ENCODE data around the gene DES. TPM values are rescaled to one million over a fixed set of nuclear protein-coding genes. Genes with fewer than 3 reads are reported as not detected.

DES gene
- polyA plus RNA-seq, 1 donor: 5,382 TPM

DNA sequence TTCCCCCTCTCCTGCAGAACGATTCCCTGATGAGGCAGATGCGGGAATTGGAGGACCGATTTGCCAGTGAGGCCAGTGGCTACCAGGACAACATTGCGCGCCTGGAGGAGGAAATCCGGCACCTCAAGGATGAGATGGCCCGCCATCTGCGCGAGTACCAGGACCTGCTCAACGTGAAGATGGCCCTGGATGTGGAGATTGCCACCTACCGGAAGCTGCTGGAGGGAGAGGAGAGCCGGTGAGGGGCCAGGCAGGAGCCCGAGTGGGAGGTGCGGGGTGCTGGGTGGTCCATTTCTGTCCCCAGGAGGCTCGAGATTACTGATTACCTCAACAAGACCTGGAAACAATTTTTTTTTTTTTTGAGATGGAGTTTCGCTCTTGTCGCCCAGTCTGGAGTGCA, 3.1 kb downstream of the DES start:
- DNase-seq: no peak

DNA sequence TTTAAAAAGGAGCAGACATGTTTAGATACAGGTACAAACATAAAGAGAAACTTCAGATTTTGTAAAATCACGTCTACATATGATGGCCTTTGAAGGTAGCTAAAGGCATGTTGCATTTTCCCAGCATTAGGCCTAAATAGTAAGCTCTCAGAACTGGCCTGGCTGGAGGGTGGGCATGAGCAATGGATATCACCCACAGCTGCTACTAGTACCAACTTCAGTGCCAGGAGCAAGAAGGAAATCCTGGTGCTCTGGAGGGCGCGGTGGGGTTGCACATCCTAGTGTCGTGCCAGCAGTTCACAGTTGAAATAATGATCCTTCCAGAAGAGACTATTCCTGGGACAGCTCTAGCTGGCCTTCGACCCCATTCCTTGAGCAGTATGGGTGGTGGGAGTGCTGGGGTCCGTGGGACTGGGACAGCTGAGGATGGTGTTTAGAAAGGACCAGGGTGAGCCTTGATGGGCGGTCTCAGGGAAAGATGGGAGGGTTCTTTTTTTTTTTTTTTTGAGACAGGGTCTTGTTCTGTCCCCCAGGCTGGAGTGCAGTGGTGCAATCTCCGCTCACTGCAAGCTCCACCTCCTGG, 4.9 kb downstream of the DES start:
- DNase-seq: no peak

DNA sequence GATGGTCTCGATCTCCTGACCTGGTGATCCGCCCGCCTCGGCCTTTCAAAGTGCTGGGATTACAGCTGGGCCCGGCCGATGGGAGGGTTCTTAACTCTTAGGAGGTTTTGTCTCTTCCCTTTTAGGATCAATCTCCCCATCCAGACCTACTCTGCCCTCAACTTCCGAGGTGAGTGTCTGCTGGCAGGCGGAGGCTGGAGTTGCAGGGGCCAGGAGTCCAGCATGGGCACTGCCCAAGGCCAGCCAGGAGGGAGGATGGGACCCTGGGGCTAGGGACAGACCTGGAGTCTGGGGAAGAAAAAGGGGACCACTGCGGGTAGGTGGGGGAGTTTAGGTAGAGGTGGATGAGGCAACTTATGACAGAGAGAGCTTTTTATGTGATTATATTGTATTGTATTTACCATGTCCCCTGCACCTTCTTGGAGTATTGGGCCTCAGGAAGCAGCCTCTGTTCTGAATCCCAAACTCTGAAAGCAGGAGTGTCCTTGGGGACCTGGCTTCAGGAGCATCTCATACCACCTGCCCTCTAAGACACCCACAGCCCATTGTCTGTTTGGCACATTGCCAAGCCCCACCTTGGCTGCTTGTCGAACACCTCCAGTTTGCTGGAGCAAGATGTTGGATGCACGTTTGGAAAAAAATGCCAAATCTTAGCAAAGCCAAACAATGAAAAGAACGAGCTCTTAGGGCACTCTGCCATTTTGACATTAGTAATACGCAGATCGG, 5.6 kb downstream of the DES start:
- no peak for DNase-seq

DNA sequence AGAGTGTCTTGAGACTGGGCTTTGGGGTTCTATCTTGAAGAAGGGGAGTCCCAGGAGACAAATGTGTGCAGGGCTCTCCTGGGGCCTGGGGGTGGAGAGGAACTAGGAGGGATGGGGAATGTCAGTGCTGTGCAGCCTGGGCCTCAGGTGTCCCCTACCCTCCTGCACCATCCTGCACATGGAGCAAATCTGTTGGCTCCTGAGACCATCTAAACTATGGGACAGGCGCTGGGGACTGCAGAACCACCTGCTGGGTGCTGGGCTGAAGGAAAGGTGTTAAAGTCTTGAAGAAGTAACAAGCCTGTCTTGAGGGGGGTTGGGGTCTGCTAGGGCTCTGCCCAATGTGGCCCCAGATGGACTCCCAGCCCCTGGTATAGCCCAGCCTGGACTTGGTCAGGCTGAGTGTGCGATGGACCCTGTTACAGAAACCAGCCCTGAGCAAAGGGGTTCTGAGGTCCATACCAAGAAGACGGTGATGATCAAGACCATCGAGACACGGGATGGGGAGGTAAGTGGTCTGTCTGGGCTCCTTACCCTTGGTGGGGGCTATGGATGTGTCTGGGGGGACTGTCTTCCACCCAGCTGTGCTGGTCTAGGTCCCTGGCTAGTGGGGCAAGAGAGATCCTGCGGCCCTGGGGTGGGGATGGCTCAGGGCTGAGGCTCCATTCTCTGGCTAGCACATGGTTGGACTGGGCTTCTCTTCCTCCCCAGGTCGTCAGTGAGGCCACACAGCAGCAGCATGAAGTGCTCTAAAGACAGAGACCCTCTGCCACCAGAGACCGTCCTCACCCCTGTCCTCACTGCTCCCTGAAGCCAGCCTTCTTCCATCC, 7.3 kb downstream of the DES start:
- DNase-seq: no peak

DNA sequence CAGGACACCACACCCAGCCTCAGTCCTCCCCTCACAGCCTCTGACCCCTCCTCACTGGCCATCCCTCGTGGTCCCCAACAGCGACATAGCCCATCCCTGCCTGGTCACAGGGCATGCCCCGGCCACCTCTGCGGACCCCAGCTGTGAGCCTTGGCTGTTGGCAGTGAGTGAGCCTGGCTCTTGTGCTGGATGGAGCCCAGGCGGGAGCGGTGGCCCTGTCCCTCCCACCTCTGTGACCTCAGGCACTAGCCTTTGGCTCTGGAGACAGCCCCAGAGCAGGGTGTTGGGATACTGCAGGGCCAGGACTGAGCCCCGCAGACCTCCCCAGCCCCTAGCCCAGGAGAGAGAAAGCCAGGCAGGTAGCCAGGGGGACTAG, 7.9 kb downstream of the DES start:
- no peak for DNase-seq

DNA sequence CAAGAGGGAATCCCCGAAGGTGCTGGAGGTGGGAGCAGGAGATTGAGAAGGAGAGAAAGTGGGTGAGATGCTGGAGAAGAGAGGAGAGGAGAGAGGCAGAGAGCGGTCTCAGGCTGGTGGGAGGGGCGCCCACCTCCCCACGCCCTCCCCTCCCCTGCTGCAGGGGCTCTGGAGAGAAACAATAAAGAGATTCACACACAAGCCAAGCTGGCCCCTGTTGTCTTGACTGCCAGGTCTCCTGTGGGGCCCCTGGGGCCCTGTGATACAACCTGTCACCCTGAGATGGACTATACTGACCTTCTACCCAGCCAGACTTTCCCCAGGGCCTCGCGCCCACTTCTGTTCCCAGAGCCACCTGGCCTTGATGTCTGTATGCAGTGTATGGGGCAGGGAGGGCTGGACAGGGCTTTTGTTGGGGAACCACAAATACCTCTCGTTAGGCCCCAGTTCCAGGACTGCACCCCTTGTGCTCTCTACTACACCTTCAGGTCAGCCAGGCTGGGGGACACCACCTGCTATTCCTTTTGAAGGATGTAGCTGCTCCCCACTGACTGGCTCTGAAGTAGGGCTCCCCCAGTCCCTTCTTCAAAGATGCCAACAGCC, 8.5 kb downstream of the DES start:
- DNase-seq: no peak

DNA sequence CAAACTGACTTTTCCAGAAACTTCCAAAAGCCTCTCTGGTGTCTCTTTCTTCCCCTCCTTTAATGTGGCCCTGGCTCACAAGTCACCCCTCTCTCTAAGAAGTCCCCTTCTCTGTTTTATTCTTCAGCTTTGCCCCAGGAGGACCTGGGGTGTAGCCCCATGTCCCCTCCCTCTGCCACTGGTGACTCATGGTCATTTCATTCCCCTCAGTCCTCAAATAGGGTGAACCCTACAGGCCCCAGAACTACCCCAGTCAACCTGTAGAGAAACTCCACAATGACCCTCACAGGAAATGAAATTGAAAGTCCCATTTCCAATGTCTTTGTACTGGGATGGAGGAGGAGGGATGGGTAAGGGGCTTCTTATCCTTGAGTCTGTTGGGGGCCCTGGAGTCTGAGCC, 10.3 kb downstream of the DES start:
- no peak for DNase-seq

DNA sequence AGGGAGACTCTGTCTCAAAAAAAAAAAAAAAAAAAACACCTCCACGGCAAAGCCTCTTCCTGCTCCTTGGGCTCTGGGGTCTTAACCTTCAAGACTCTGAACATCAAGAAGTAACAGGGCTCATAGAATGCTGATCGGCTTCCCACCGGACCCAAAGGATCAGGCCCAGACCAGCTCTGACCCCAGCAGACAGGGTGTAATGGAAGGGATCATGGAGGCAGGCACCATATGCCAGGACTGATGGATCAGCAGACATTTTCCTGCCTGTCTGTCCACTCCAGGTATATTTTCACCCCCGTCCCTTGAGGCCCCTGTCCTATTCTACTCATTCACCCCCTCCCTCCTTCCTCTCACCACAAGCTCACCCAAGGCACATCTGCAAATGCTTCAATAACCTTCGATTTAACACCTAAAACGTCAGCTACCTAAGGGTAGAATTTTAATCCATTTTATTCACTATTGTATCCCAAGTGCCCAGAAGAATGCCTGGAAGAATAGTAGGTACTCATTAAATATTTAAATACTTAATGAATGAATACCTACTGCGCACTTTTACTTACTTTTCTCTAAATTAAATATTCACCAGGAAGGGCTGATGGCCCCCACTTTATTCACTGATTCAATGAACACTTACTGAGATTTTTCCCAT, 11.9 kb downstream of the DES start:
- DNase-seq: no peak

DNA sequence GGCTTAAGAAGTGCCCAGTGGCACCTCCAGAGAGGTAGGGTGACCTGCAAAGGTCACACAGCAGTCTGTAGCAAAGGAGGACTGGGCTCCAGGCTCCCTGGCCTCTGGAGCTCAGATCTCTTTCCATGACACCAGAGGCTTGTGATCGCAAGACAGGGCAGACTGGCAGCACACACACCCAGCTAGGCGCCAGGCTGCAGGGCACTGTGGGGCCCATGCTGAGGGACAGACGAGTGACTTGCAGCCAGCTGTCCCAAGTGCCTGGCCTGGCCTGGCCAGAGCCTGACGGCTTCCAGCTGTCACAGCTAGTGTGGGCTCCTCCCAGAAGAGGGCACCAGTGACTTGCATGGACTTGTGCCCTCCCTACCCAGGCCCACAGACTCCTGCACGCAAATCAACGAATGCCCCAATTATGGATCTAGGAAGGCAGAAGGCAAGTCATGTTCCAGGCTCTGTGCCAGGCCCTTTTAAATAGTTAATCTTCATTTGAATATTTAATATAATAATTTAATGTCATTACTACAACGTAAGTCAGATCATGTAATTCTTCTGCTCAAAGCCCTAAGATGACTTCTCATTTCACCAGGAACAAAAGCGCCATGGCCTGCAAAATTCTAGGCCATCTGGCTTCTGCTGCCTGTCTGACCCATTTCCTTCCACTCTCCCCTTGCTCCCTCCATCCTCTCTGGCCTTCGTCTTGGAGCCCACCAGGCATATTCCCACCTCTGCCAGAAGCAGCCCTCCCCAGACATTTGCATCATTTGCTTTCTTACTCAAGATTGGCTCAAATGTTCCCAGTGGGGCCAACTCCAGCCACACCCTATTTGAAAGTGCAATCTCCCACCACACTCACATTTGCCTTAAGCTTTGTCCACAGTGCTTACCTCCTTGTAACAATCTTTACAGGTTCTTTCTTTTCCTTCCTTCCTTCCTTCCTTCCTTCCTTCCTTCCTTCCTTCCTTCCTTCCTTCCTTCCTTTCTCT, 12.7 kb downstream of the DES start:
- no peak for DNase-seq

DNA sequence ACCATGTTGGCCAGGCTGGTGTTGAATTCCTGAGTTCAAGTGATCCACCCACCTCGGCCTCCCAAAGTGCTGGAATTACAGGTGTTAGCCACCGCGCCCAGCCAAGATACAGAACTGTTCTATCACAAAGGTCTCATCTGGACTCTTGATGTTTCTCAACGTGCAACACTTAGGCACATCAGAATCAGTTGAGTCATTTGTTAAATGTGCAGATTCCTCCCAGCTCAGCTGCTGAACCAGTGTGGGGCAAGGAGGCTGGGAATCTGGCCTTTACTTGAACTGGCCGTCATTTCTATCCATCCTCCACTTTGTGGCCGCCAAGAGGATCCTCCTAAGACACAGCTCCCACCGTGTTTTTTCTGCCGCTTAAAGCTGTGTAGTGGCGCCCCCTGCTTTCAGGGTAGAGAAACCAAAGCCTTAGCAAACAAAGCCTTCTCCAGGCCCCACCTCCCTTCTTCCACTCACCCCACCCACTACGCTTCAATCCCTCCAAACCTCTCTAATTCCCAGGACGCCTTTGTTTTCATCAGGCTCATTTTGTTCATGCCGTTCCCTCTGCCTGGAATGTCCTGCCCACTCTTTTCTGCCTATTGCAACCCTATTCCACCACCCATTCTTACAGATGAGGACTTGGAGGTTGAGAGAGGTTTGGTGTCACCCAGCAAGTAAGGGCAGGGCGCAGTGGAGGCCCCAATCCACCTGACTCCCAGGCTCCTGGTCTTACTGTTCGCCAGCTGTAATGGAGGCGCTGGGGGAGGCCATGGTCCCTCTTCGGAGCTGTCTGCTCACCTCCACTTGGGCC, 15.7 kb downstream of the DES start:
- no peak for DNase-seq

DNA sequence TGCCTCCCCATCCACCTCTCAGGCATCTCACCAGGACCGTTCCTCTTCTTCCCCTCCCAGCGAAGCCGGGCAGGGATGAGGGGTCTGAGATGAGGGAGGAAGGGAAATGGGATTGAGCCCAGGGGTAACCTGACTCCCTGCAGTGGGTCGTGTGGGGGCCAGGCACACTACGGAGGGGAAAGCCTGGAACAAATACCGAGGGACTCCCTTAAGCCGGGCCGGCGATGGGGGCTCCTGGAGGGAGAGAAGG, 16.2 kb downstream of the DES start:
- no peak for DNase-seq

DNA sequence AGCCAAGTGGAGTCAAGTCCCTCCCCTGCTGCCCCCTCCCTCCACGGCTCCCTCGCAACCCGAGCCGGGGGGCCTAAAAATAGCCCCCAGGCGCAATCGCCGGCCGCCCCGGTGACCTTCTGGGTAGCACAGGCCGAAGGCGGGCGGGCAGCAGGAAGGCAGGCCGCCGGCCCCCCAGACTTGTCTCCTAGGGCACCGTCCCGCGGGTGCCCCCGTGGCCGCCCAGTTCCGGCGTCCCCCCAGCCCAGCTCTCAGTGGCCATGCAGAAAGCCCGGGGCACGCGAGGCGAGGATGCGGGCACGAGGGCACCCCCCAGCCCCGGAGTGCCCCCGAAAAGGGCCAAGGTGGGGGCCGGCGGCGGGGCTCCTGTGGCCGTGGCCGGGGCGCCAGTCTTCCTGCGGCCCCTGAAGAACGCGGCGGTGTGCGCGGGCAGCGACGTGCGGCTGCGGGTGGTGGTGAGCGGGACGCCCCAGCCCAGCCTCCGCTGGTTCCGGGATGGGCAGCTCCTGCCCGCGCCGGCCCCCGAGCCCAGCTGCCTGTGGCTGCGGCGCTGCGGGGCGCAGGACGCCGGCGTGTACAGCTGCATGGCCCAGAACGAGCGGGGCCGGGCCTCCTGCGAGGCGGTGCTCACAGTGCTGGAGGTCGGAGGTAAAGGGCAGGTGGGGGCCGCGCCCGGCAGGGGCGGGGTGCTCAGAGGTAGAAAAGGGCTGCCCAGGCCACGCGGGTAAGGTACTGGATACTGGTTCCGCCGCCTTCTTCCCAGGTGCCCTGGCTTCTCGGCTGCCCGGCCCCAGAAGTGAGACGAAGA, 16.7 kb downstream of the DES start, which contains the start of gene SPEG:
Gene SPEG, plus strand, starts transcription at position 126 of the 808 bp plus-strand sequence. Its CDS starts 135 bp downstream, at position 261.
- no peak for DNase-seq

DNA sequence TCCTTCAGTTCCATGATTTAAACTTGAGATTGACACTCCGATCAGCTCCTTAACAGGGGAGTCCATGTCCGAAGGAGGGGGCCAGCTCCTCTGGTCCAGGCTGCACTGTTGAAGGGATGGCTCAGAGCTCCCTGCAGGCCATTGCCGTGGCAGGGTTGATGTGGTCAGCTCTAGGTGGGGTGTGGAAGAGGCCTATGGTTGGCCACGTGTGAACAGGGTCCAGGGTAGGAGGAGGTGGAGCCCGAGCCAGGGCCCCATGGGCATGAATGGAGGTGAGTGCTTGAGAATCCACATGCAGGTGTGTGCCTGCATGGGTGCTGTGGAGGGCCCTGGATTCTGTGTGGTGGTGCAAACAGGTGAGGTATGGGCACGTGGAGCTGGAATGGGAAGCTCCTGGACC, 17.5 kb downstream of the DES start:
- DNase-seq: no peak

DNA sequence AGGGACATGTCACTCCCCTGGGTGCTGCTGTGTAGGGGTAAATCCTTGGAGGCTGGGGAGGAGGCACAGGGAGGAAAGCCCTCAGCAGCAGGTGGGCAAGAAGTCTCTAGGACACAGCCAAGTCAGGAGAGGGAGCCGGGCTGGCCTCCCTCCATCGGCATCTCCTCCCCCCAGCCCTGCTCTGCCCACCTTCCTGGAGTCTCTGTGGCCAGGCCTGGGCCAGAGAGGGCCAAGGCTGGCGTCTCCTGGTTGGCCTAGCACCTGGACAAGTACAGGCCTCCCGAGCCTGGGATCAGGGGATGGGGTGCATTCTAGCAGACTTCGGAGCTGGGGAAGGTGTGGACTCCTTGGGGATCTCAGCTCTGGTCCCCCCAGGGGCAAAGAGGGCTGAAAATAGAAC, 18.3 kb downstream of the DES start:
- DNase-seq: no peak

DNA sequence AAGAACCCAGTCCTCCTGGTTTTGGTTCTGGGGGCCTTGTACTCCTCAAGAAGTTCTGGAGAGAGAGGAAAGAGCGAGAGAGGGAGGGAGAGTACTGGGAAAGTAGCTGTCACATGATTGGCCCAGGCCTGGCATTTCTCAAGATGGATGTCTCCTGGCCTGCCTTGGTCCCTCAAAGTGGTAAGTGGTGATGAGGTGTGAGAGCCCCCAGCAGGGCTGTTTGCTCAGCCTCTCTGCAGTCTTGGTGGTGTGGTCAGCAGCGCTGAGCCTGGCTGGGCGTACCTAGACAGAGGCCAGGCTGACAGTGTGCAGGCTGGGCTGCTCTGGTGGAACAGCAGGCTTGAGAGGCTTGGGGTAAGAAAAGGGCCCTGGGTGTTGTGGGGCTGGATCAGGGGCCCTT, 19.0 kb downstream of the DES start:
- DNase-seq: no peak

DNA sequence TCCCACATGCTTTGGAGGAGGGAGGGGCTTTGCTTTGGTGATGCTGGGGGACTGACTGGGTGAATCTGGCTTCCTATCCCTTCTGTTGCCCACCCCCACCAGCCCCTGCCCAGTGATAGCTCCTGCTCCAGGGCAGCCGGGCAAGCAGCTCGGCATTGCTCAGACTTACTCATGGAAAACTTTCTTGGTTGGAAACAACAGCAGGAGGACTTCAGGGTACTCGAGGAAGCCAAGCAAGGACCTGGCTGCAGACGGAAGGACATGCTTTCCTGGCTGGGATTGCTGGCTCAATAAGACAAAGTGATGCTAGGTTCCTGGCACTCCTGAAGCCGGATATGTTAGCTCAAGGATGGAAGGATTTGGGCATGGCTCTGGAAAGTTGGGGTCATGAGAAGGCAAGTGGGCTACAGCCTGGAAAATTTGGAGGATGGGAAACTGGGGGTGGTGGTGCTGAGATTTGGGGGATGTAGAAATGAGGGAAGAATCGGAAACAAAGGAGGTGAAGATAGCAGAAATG, 19.6 kb downstream of the DES start:
- DNase-seq: no peak

DNA sequence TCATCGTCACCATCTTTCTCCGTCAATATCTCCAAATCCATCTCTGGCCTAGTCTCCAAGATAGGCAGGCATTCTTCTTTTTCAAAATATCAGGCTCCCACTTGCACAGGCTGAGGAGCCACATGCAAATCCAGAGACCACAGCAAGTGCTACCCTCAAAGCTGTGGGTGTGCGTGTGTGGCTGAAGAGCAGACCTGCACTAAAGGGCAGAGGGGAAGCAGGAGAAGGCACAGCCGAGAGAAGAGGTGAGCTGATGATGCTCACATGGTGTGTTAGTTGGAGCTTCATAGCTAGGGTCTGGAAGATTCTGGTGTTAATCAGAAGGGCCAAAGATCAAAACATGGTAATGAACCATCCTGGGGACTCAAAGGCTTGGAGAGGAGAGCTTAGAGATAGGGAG, 20.3 kb downstream of the DES start:
- no peak for DNase-seq

DNA sequence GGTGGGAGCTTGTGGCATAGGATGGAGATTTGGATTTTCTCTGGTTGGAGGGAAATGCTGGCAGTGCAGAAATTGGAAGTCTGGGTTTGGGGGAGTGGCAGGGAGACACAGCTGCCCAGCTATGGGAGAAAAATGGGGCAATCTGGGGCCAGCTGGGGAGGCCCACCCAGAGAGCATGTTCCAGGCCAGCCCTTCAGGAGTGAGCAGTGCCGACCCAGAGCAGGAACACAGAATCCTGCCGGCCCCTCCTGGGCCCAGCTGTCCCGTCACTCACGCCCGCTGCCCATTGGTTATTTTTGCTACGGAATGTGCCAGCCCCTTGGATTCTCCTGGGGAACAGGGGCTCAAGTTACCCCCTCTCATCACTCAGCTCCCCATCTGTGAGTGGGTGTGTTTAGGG, 21.3 kb downstream of the DES start:
- no peak for DNase-seq

DNA sequence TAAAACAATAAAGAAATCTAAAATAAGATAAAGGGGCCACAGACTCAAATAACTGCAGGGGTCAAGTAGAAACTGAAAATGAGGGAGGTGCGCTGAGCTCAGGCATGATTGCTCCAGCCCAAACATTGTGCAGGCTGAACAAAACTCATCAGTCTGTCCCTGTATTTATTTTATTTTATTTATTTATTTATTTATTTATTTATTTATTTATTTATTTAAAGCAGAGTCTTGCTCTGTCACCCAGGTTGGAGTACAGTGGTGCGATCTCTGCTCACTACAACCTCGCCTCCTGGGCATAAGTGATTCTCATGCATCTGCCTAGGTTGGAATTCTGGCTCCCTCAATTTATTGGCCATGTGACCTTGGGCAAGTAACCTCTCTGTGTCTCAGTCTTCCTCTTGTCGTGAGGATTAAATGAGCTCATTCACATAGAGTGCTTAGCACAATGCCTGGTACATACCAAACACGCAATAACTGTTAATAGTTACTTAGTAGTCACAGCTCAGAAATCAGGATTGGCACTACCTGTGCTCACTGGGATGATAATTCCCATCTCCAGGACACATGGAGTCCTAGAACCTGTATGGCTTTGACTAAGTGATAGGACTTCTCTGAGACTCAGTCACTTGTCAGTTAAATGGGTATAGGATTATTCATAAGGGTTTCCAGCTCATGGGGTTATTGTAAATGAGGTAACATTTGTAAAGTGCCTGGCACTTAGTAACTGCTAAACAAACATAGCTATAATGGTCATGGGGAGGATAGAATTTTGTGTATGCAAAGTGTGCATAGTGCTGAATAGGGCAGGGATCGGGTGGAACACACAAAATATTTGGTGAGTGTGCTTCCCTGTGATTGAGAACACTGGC, 22.4 kb downstream of the DES start:
- no peak for DNase-seq

Measured in hindlimb muscle (tissue), 1 donor.